ENCODE data around the gene NAA20.
"Not testable (repeated sequence)": the region's sequence is repeated elsewhere in the genome, so short reads cannot be mapped to it uniquely, and the experiment has no call there.

NAA20 gene

DNA sequence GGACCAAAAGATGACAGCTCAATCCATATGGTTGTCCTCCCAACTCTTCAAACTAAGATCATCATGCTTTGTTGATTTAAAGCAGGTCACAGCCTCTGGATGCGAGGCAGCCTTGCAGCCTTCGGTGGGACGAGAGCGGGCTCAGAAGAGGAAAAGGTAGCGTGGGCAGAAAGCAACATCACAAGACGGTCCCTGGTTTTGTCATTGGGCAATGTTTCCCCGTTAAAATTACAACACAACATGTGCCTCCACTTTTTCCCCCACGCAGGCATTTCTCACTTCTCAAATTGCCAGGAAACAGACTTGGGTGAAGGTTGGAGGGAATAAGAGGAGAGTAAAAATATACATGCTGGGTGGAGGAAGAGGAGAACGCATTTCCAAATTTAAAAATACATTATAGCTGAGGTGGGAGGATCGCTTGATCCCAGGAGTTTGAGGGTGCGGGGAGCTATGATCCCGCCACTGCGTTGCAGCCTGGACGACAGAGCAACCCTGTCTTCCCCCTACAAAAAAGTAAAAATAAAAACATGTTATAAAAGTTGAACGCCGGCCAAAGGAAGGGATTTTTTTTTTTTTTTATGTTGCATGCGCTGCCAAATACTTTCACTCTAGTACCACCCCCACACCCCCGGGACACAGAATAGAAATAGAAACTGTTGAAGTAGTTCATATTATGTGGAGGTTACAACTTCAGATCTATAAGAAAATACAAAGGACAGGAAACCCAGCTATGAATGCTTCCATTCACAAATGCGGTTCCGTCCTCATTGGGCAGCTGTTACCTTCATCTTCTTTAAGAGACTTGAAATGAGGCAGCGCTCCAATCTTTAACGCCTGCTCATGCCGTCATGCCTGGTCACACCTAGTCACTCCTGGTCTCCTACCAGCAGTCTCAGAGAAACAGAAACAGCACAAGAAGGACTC, 13.9 kb upstream of the NAA20 start:
- Histone ChIP-seq H2AFZ (peak overlapping the region; percentile 61), H3K4me2 (ENCODE audit: low read length) (peak overlapping the region; percentile 62), H3K79me2 (no peaks in the 10 kb centered on the region), H3K9me3 (ENCODE audit: control insufficient read depth, low read length) (no peaks in the 10 kb centered on the region), H3K27me3 (ENCODE audit: control insufficient read depth, insufficient read depth, low read length) (no peaks in the 10 kb centered on the region), H3K4me1 (peaks cover 41% of the 10 kb centered on the region), H3K36me3 (ENCODE audit: control insufficient read depth, insufficient read depth, low read length) (no peaks in the 10 kb centered on the region), H3K4me3 (ENCODE audit: low read depth, low read length) (peak overlapping the region; percentile 38), H3K9ac (no peak overlapping the region), H3K27ac (peak overlapping the region; percentile 75)
- TF ChIP-seq, protein P1, sequence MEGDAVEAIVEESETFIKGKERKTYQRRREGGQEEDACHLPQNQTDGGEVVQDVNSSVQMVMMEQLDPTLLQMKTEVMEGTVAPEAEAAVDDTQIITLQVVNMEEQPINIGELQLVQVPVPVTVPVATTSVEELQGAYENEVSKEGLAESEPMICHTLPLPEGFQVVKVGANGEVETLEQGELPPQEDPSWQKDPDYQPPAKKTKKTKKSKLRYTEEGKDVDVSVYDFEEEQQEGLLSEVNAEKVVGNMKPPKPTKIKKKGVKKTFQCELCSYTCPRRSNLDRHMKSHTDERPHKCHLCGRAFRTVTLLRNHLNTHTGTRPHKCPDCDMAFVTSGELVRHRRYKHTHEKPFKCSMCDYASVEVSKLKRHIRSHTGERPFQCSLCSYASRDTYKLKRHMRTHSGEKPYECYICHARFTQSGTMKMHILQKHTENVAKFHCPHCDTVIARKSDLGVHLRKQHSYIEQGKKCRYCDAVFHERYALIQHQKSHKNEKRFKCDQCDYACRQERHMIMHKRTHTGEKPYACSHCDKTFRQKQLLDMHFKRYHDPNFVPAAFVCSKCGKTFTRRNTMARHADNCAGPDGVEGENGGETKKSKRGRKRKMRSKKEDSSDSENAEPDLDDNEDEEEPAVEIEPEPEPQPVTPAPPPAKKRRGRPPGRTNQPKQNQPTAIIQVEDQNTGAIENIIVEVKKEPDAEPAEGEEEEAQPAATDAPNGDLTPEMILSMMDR (IDR thresholded peaks at IDR 0.05): no peak

- peaks cover 34% of the 10 kb centered on the region for H3K4me1 ChIP-seq
- H3K27me3 ChIP-seq (ENCODE audit: control insufficient read depth, insufficient read depth, low read length); H3K36me3 ChIP-seq (ENCODE audit: control insufficient read depth, insufficient read depth, low read length); H3K9ac ChIP-seq; H3K79me2 ChIP-seq; H3K9me3 ChIP-seq (ENCODE audit: control insufficient read depth, low read length): not testable (repeated sequence)
- peak overlapping the region; percentile 38 for H3K4me3 ChIP-seq (ENCODE audit: low read depth, low read length)
- H3K4me2 ChIP-seq (ENCODE audit: low read length): peak overlapping the region; percentile 62
- peak overlapping the region; percentile 61 for H2AFZ ChIP-seq
- H3K27ac ChIP-seq: peak overlapping the region; percentile 75
Measured at GRCh38 chr20:20003955-20004322, 13.2 kb upstream of the NAA20 start.

DNA sequence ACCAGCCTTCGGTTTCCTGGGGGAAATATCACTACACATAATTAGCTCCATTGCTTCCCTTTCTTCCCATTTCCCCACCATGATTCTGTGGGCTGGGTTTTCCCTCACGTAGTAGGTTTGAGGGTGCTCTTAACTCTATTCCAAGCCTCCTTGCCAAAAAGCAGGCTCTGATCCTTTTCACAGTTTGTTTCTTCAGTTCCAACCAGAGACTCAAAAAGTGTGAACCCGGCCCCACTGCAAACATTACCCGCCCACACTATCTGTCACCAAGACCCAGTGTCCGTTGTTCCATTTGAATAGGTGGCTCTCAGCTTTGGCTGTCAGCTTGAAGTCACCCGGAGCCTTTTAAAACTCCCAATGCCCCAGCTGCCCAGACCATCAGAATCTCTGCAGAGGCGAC, 11.8 kb upstream of the NAA20 start:
- no peak overlapping the region for H2AFZ ChIP-seq
- H3K9me3 ChIP-seq (ENCODE audit: control insufficient read depth, low read length): no peaks in the 10 kb centered on the region
- no peaks in the 10 kb centered on the region for H3K36me3 ChIP-seq (ENCODE audit: control insufficient read depth, insufficient read depth, low read length)
- H3K27me3 ChIP-seq (ENCODE audit: control insufficient read depth, insufficient read depth, low read length): no peaks in the 10 kb centered on the region
- no peak overlapping the region for H3K4me3 ChIP-seq (ENCODE audit: low read depth, low read length)
- H3K79me2 ChIP-seq: no peaks in the 10 kb centered on the region
- no peak overlapping the region for H3K9ac ChIP-seq
- H3K4me2 ChIP-seq (ENCODE audit: low read length): no peak overlapping the region
- TF ChIP-seq, protein P1 (IDR thresholded peaks at IDR 0.05): no peak
- H3K27ac ChIP-seq: no peak overlapping the region
- peaks cover 22% of the 10 kb centered on the region for H3K4me1 ChIP-seq

- Histone ChIP-seq H3K4me2 (ENCODE audit: low read length) (no peak overlapping the region), H2AFZ (no peak overlapping the region), H3K27me3 (ENCODE audit: control insufficient read depth, insufficient read depth, low read length) (no peaks in the 10 kb centered on the region), H3K36me3 (ENCODE audit: control insufficient read depth, insufficient read depth, low read length) (no peaks in the 10 kb centered on the region), H3K79me2 (no peaks in the 10 kb centered on the region), H3K4me1 (peaks cover 9% of the 10 kb centered on the region), H3K4me3 (ENCODE audit: low read depth, low read length) (no peak overlapping the region), H3K9ac (no peak overlapping the region), H3K27ac (no peak overlapping the region), H3K9me3 (ENCODE audit: control insufficient read depth, low read length) (no peaks in the 10 kb centered on the region)
- TF ChIP-seq, protein P1 (IDR thresholded peaks at IDR 0.05): no peak
Measured at GRCh38 chr20:20009784-20010253, 7.3 kb upstream of the NAA20 start.

DNA sequence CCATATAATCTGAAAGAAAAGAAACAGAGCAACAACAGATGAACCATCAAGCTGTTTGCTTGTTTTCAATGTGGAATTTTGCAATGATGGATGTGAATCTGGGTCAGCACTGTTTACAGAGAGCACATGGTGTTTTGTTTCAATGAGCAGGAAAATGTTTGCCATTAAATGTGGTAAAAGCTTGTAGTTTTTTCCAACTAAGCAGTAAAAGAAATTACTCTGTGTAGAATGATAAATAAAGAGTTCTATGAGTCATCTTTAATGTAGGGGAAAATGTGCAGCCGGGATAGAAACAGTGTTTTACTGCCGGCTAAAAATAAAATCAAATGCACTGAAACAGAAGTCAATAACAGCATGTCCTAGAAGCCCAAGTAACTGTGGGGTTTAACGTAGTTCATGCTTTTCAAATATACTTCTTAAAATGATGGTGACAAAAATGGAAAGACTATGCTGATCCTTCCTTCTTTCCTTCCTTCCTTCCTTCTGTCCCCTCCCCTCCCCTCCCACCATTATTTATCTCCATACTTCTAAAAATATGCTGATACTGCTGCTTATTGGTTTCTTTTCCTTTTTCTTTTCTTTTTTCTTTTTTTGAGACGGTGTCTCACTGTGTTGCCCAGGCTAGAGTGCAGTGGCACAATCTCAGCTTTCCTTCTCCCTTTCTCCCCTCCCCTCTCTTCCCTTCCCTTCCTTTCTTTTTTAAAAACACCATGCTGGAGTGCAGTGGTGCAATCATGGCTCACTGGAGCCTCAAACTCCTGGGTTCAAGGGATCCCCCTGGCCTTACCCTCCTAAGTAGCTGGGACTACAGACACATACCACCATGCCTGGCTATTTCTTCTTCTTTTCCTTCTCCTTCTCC, 6.3 kb upstream of the NAA20 start:
- H3K27ac ChIP-seq: peak overlapping the region; percentile 20
- H3K9ac ChIP-seq: no peak overlapping the region
- no peak overlapping the region for H3K4me3 ChIP-seq (ENCODE audit: low read depth, low read length)
- no peaks in the 10 kb centered on the region for H3K36me3 ChIP-seq (ENCODE audit: control insufficient read depth, insufficient read depth, low read length)
- H3K9me3 ChIP-seq (ENCODE audit: control insufficient read depth, low read length): no peaks in the 10 kb centered on the region
- peak overlapping the region; percentile 52 for H2AFZ ChIP-seq
- H3K4me2 ChIP-seq (ENCODE audit: low read length): peak overlapping the region; percentile 5
- peaks cover 9% of the 10 kb centered on the region for H3K4me1 ChIP-seq
- no peaks in the 10 kb centered on the region for H3K79me2 ChIP-seq
- TF ChIP-seq, protein P1 (IDR thresholded peaks at IDR 0.05): no peak
- H3K27me3 ChIP-seq (ENCODE audit: control insufficient read depth, insufficient read depth, low read length): no peaks in the 10 kb centered on the region
